Spleen (tissue), 11 donors: ENCODE measurements around the gene MED12L. TPM values are rescaled to one million over a fixed set of nuclear protein-coding genes. Genes with fewer than 3 reads are reported as not detected.

Experiments used
- DNase-seq: peaks from one replicate; pipeline ENCODE4 v3.0.0-alpha.2; 2020
- H3K27ac ChIP-seq, 8 donors: fragments of 200-600 bp; sonication (generic) in 7 of 8; 1 replicate in 4 of 8; 2 replicates in 4 of 8; pipeline versions ENCODE4 v1.5.0 to v1.8.0; 2016 to 2021; ENCODE audit warnings: inconsistent platforms in 4 of 8, mild to moderate bottlenecking in 4 of 8, moderate library complexity in 1 of 8
- H3K27me3 ChIP-seq, 7 donors: fragments of 200-600 bp; sonication (generic) in 6 of 7; replicated peaks in 1 of 7; 1 replicate in 4 of 7; 2 replicates in 3 of 7; pipeline versions ENCODE4 v1.5.0 to v1.8.0; 2016 to 2021; ENCODE audit warnings: inconsistent platforms in 3 of 7, mild to moderate bottlenecking in 1 of 7
- H3K36me3 ChIP-seq, 6 donors: fragments of 200-600 bp; sonication (generic) in 5 of 6; 1 replicate in 4 of 6; 2 replicates in 2 of 6; pipeline versions ENCODE4 v1.5.0 to v1.8.0; 2016 to 2021; ENCODE audit warnings: inconsistent platforms in 2 of 6
- H3K4me1 ChIP-seq, 6 donors: fragments of 200-600 bp; sonication (generic) in 5 of 6; 1 replicate in 3 of 6; 2 replicates in 3 of 6; pipeline versions ENCODE4 v1.5.0 to v1.8.0; 2016 to 2021; ENCODE audit warnings: inconsistent platforms in 3 of 6
- H3K4me3 ChIP-seq, 8 donors: fragments of 200-600 bp; sonication (generic) in 7 of 8; 1 replicate in 4 of 8; 2 replicates in 4 of 8; pipeline versions ENCODE4 v1.5.0 to v1.8.0; 2016 to 2021; ENCODE audit warnings: inconsistent platforms in 4 of 8, mild to moderate bottlenecking in 4 of 8, moderate library complexity in 2 of 8
- H3K9me3 ChIP-seq, 8 donors: fragments of 200-600 bp; sonication (generic) in 7 of 8; 1 replicate in 4 of 8; 2 replicates in 4 of 8; pipeline versions ENCODE4 v1.5.0 to v1.8.0; 2016 to 2021; ENCODE audit warnings: inconsistent platforms in 4 of 8
- CTCF ChIP-seq, 11 experiments: fragments of 200-600 bp in 7 of 11; fragments of 450-650 bp in 4 of 11; sonication (generic) in 4 of 11; IDR thresholded peaks in 8 of 11; conservative IDR thresholded peaks in 3 of 11; 1 replicate in 7 of 11; 2 replicates in 4 of 11; pipeline versions ENCODE4 v1.4.0 to v1.8.0; 2016 to 2021; ENCODE audit warnings: antibody characterized with exemption in 11 of 11, inconsistent platforms in 4 of 11, mild to moderate bottlenecking in 1 of 11
- POLR2A ChIP-seq, 3 donors: fragments of 450-650 bp; IDR thresholded peaks; one replicate each; pipeline ENCODE4 v1.5.1; 2017; ENCODE audit warnings: antibody characterized with exemption in 3 of 3, mild to moderate bottlenecking in 1 of 3
- POLR2AphosphoS5 ChIP-seq, 3 donors: sonication (generic); formaldehyde crosslinking; IDR thresholded peaks; one replicate each; pipeline ENCODE4 v1.5.1; 2017; ENCODE audit warnings: antibody characterized with exemption in 3 of 3
- WGBS, 5 donors: extraction: QIAGEN DNeasy Blood & Tissue Kit in 3 of 5; methylation state at CpG; one replicate each; pipeline versions ENCODE4 v1.1.5 to v1.1.7; 2013 to 2018; 5-methylcytosine and 5-hydroxymethylcytosine counted together
- intact Hi-C: fragments of 100-400 bp; cut with DNase I; formaldehyde crosslinking; loops from one replicate; pipeline ENCODE4 v1.15.0; 2023; ENCODE audit warnings: low total_unique reads
- polyA plus RNA-seq, 3 donors: library from polyadenylated mRNA; stranded (reverse); fragments of 200-250 nt; gene quantifications; one replicate each; pipeline ENCODE4 v1.2.1, GENCODE V29; 2013
- total RNA-seq, 7 donors: library from RNA; depleted of rRNA in 3 of 7; stranded (reverse); fragments of >200 nt in 3 of 7; fragmentation: NEBNext Ultra II Directional in 4 of 7; extraction: Animal tissue kit (Norgen Biotek cat#: 25700) in 4 of 7; gene quantifications; one replicate each; pipeline versions ENCODE4 v1.1.0 to v1.2.1, GENCODE V29; 2016 to 2021
- donor health status: healthy with polysubstance abuse.
- donor health status: DM: no; HTN: no; CAD: no; lungs with moderate emphysema.
- donor health status: DM: no; HTN: no; CAD: no.
- donor health status: Bipolar disorder and iron deficiency.
- donor health status: healthy.
- donor health status: DM: no; HTN: no; CAD: no.
- donor health status: DM: yes; HTN: yes; CAD: no.

MED12L gene
- total and polyA plus RNA-seq, 10 donors, result 0.02 to 4.5 (median 1.5) TPM

GRCh38 chr3:151307131-151307530 lies 221.7 kb downstream of the MED12L start:
- Histone ChIP-seq H3K27ac (no peak overlapping the region), H3K4me1 (peaks cover 0 to 10% (median 0%) of the 10 kb centered on the region in 6 donors), H3K4me3 (no peak overlapping the region), H3K27me3 (no peaks in the 10 kb centered on the region), H3K9me3 (no peaks in the 10 kb centered on the region), H3K36me3 (no peaks in the 10 kb centered on the region)
- no peak for DNase-seq
- intact Hi-C loops, result no loop called here
- no peak for TF ChIP-seq POLR2AphosphoS5 (IDR thresholded peaks at IDR 0.05)
- no peak for TF ChIP-seq CTCF (IDR thresholded peaks at IDR 0.05 in 8 of 11, conservative IDR thresholded peaks at IDR 0.05 in 3 of 11)
- TF ChIP-seq POLR2A (IDR thresholded peaks at IDR 0.05), result no peak

GRCh38 chr3:151307583-151308488 lies 222.4 kb downstream of the MED12L start:
- no peaks in the 10 kb centered on the region for H3K9me3 ChIP-seq
- H3K36me3 ChIP-seq, result no peaks in the 10 kb centered on the region
- DNase-seq, result no peak
- H3K27ac ChIP-seq, result no peak overlapping the region
- intact Hi-C loops, result no loop called here
- H3K4me1 ChIP-seq, result peaks cover 0 to 10% (median 0%) of the 10 kb centered on the region in 6 donors
- WGBS, 5 donors, result 79 to 94% (median 87%) methylated on average over 1 of the region's 1 CpG
- TF ChIP-seq POLR2A (IDR thresholded peaks at IDR 0.05) (no peak), CTCF (IDR thresholded peaks at IDR 0.05 in 8 of 11, conservative IDR thresholded peaks at IDR 0.05 in 3 of 11) (no peak), POLR2AphosphoS5 (IDR thresholded peaks at IDR 0.05) (no peak)
- no peaks in the 10 kb centered on the region for H3K27me3 ChIP-seq
- no peak overlapping the region for H3K4me3 ChIP-seq

- Histone ChIP-seq H3K27me3 (no peaks in the 10 kb centered on the region), H3K4me3 (no peak overlapping the region), H3K9me3 (no peaks in the 10 kb centered on the region), H3K4me1 (peaks cover 0 to 10% (median 0%) of the 10 kb centered on the region in 6 donors), H3K36me3 (no peaks in the 10 kb centered on the region), H3K27ac (no peak overlapping the region)
- TF ChIP-seq POLR2A (IDR thresholded peaks at IDR 0.05), result no peak
- no peak for TF ChIP-seq POLR2AphosphoS5 (IDR thresholded peaks at IDR 0.05)
- TF ChIP-seq CTCF (IDR thresholded peaks at IDR 0.05 in 8 of 11, conservative IDR thresholded peaks at IDR 0.05 in 3 of 11), result no peak
- 92 to 98% (median 98%) methylated on average over 2 of the region's 2 CpGs for WGBS, 5 donors
- no peak for DNase-seq
- intact Hi-C loops, result no loop called here
These were observed 224.1 kb downstream of the MED12L start for GRCh38 chr3:151309566-151309965.

GRCh38 chr3:151312972-151313371 lies 227.5 kb downstream of the MED12L start:
- peaks cover 0 to 1% (median 0%) of the 10 kb centered on the region in 6 donors for H3K4me1 ChIP-seq
- DNase-seq, result no peak
- WGBS, 5 donors, result 92 to 96% (median 95%) methylated on average over 3 of the region's 3 CpGs

More at GRCh38 chr3:151312972-151313371, 227.5 kb downstream of the MED12L start:
- H3K27me3 ChIP-seq, result no peaks in the 10 kb centered on the region
- no peaks in the 10 kb centered on the region for H3K9me3 ChIP-seq
- intact Hi-C loops, result no loop called here
- no peaks in the 10 kb centered on the region for H3K36me3 ChIP-seq
- no peak overlapping the region for H3K4me3 ChIP-seq
- TF ChIP-seq POLR2AphosphoS5 (IDR thresholded peaks at IDR 0.05), result no peak
- TF ChIP-seq CTCF (IDR thresholded peaks at IDR 0.05 in 8 of 11, conservative IDR thresholded peaks at IDR 0.05 in 3 of 11), result no peak
- TF ChIP-seq POLR2A (IDR thresholded peaks at IDR 0.05), result no peak
- no peak overlapping the region for H3K27ac ChIP-seq
